H1 (cell line): ENCODE measurements around the gene NASP. TPM values are rescaled to one million over a fixed set of nuclear protein-coding genes. Genes with fewer than 3 reads are reported as not detected.

Source experiments
- BRCA1 ChIP-seq: IDR thresholded peaks from 2 replicates; pipeline ENCODE4 v1.6.1; 2012; ENCODE audit warnings: low read depth, low read length, improper control_type of control experiment
- CTBP2 ChIP-seq: IDR thresholded peaks from 2 replicates; pipeline ENCODE4 v1.7.0; 2011; ENCODE audit warnings: borderline replicate concordance, mild to moderate bottlenecking, moderate library complexity, mixed read lengths, low read length; ENCODE audit not compliant: insufficient read depth, insufficient read length
- EGR1 ChIP-seq: IDR thresholded peaks from 2 replicates; pipeline ENCODE4 v1.6.1; 2011; ENCODE audit warnings: low read depth, low read length, borderline replicate concordance
- EZH2 ChIP-seq: fragments of 200-600 bp; sonication (generic); IDR thresholded peaks from 2 replicates; pipeline ENCODE4 v1.7.1; 2012; ENCODE audit warnings: low read depth, mild to moderate bottlenecking, moderate library complexity, low read length, inconsistent platforms; ENCODE audit not compliant: severe bottlenecking
- FOSL1 ChIP-seq: IDR thresholded peaks from 2 replicates; pipeline ENCODE4 v1.6.1; 2011; ENCODE audit warnings: mild to moderate bottlenecking, low read depth, low read length, moderate library complexity; ENCODE audit not compliant: insufficient read depth
- JUN ChIP-seq: IDR thresholded peaks from 2 replicates; pipeline ENCODE4 v1.6.1; 2011; ENCODE audit warnings: low read depth, mild to moderate bottlenecking, improper control_type of control experiment, low read length
- KDM5A ChIP-seq: fragments of 200-600 bp; IDR thresholded peaks from 2 replicates; pipeline ENCODE4 v1.7.1; 2012; ENCODE audit warnings: mild to moderate bottlenecking, low read length, inconsistent platforms, mixed read lengths
- NANOG ChIP-seq: IDR thresholded peaks from 2 replicates; pipeline ENCODE4 v1.6.1; 2011; ENCODE audit warnings: low read length, low read depth, mild to moderate bottlenecking, inconsistent platforms; ENCODE audit not compliant: insufficient read depth, poor library complexity, severe bottlenecking
- POLR2A ChIP-seq, 2 experiments: IDR thresholded peaks; 1 replicate in 1 of 2; 2 replicates in 1 of 2; pipeline ENCODE4 v1.6.1; 2011; ENCODE audit warnings: low read depth in 2 of 2, low read length in 2 of 2, mild to moderate bottlenecking in 2 of 2; ENCODE audit errors: control extremely low read depth in 1 of 2
- TCF12 ChIP-seq: IDR thresholded peaks from 2 replicates; pipeline ENCODE4 v1.6.1; 2011; ENCODE audit warnings: low read depth, mild to moderate bottlenecking, low read length
- polyA plus RNA-seq, 7 experiments: library from polyadenylated mRNA; depleted of rRNA in 3 of 7; stranded (reverse) in 5 of 7; unstranded in 2 of 7; fragments of >200 nt in 5 of 7; fragments of 200-250 nt in 2 of 7; gene quantifications; 1 replicate in 5 of 7; 2 replicates in 1 of 7; 4 replicates in 1 of 7; pipeline versions ENCODE4 v1.2.1 to v1.2.3, GENCODE V29; 2011 to 2013; ENCODE audit warnings: missing spikeins in 2 of 7, mixed read lengths in 2 of 7
- total RNA-seq: library from RNA; stranded (reverse); fragmentation: NEBNext Ultra II Directional; extraction: Animal tissue kit (Norgen Biotek cat#: 25700); gene quantifications from 2 replicates; pipeline ENCODE4 v1.2.1, GENCODE V29; 2021
- TF ChIP-seq, protein P1 (sequence below): fragments of 300-600 bp; sonication (generic); IDR thresholded peaks from 2 replicates; pipeline ENCODE4 v1.7.1; 2012; ENCODE audit warnings: low read length, moderate library complexity, mild to moderate bottlenecking, inconsistent platforms; ENCODE audit not compliant: insufficient replicate concordance
- TF ChIP-seq, protein P2 (sequence below): IDR thresholded peaks from 2 replicates; pipeline ENCODE4 v1.6.1; 2011; ENCODE audit warnings: low read depth, mild to moderate bottlenecking, low read length; ENCODE audit not compliant: insufficient read depth

NASP gene
- total and polyA plus RNA-seq, 2 of the 8 experiments (the other 6 are each of a cell fraction or from before 2014, with no cell fraction given), result 263 to 647 TPM

DNA sequence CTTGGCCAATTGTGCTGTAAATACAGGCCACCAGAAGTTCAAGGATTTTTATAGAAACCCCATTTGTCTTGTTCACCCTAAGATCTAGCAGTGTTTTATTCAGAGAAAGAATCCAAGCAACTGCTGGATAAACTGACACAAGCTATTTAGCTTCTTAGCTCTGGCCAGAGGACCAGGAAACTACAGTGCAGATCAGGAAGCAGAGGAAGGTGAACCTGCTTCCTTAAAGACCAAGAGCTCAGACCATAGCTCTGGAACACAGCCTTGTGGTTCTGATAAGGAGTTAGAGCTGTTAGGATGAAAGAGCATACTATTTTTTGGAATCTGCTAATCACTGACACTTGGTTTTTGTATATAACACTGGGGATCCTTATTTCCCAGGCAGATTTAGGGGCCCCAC is 45.2 kb downstream of the NASP start (continued):
- TF ChIP-seq, protein P1, sequence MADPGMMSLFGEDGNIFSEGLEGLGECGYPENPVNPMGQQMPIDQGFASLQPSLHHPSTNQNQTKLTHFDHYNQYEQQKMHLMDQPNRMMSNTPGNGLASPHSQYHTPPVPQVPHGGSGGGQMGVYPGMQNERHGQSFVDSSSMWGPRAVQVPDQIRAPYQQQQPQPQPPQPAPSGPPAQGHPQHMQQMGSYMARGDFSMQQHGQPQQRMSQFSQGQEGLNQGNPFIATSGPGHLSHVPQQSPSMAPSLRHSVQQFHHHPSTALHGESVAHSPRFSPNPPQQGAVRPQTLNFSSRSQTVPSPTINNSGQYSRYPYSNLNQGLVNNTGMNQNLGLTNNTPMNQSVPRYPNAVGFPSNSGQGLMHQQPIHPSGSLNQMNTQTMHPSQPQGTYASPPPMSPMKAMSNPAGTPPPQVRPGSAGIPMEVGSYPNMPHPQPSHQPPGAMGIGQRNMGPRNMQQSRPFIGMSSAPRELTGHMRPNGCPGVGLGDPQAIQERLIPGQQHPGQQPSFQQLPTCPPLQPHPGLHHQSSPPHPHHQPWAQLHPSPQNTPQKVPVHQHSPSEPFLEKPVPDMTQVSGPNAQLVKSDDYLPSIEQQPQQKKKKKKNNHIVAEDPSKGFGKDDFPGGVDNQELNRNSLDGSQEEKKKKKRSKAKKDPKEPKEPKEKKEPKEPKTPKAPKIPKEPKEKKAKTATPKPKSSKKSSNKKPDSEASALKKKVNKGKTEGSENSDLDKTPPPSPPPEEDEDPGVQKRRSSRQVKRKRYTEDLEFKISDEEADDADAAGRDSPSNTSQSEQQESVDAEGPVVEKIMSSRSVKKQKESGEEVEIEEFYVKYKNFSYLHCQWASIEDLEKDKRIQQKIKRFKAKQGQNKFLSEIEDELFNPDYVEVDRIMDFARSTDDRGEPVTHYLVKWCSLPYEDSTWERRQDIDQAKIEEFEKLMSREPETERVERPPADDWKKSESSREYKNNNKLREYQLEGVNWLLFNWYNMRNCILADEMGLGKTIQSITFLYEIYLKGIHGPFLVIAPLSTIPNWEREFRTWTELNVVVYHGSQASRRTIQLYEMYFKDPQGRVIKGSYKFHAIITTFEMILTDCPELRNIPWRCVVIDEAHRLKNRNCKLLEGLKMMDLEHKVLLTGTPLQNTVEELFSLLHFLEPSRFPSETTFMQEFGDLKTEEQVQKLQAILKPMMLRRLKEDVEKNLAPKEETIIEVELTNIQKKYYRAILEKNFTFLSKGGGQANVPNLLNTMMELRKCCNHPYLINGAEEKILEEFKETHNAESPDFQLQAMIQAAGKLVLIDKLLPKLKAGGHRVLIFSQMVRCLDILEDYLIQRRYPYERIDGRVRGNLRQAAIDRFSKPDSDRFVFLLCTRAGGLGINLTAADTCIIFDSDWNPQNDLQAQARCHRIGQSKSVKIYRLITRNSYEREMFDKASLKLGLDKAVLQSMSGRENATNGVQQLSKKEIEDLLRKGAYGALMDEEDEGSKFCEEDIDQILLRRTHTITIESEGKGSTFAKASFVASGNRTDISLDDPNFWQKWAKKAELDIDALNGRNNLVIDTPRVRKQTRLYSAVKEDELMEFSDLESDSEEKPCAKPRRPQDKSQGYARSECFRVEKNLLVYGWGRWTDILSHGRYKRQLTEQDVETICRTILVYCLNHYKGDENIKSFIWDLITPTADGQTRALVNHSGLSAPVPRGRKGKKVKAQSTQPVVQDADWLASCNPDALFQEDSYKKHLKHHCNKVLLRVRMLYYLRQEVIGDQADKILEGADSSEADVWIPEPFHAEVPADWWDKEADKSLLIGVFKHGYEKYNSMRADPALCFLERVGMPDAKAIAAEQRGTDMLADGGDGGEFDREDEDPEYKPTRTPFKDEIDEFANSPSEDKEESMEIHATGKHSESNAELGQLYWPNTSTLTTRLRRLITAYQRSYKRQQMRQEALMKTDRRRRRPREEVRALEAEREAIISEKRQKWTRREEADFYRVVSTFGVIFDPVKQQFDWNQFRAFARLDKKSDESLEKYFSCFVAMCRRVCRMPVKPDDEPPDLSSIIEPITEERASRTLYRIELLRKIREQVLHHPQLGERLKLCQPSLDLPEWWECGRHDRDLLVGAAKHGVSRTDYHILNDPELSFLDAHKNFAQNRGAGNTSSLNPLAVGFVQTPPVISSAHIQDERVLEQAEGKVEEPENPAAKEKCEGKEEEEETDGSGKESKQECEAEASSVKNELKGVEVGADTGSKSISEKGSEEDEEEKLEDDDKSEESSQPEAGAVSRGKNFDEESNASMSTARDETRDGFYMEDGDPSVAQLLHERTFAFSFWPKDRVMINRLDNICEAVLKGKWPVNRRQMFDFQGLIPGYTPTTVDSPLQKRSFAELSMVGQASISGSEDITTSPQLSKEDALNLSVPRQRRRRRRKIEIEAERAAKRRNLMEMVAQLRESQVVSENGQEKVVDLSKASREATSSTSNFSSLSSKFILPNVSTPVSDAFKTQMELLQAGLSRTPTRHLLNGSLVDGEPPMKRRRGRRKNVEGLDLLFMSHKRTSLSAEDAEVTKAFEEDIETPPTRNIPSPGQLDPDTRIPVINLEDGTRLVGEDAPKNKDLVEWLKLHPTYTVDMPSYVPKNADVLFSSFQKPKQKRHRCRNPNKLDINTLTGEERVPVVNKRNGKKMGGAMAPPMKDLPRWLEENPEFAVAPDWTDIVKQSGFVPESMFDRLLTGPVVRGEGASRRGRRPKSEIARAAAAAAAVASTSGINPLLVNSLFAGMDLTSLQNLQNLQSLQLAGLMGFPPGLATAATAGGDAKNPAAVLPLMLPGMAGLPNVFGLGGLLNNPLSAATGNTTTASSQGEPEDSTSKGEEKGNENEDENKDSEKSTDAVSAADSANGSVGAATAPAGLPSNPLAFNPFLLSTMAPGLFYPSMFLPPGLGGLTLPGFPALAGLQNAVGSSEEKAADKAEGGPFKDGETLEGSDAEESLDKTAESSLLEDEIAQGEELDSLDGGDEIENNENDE, result no peak
- TF ChIP-seq CTBP2, result no peak
- no peak for TF ChIP-seq POLR2A (IDR thresholded peaks at IDR 0.05; ENCODE audit: control extremely low read depth in 1 of 2, low read depth in 2 of 2, low read length in 2 of 2)
- TF ChIP-seq, protein P2, sequence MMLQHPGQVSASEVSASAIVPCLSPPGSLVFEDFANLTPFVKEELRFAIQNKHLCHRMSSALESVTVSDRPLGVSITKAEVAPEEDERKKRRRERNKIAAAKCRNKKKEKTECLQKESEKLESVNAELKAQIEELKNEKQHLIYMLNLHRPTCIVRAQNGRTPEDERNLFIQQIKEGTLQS, result no peak
- TF ChIP-seq EZH2, result no peak
- no peak for TF ChIP-seq NANOG
- TF ChIP-seq JUN, result no peak
- TF ChIP-seq FOSL1, result no peak
- no peak for TF ChIP-seq TCF12
- TF ChIP-seq BRCA1, result no peak
- TF ChIP-seq KDM5A, result no peak
- TF ChIP-seq EGR1, result no peak
